HEK293 (cell line): ENCODE measurements around the gene DNMT1.

Source experiments
- CTCF ChIA-PET: fragments of 350-600 bp; formaldehyde crosslinking; extraction: SDS; loops from one replicate; lab custom pipeline; 2021; ENCODE audit warnings: antibody characterized with exemption; lab: Yijun Ruan, JAX
- POLR2A ChIA-PET: fragments of 300-600 bp; formaldehyde crosslinking; extraction: SDS; loops from one replicate; lab custom pipeline; 2020; ENCODE audit warnings: antibody characterized with exemption, inconsistent platforms; lab: Yijun Ruan, JAX
- H3K27ac ChIP-seq: fragments of 200-500 bp; sonication (Bioruptor generic); 2 replicates; pipeline ENCODE4 v1.5.1; 2014; ENCODE audit warnings: low read depth, low read length, control low read depth, inconsistent platforms; ENCODE audit errors: extremely low read depth
- H3K36me3 ChIP-seq, 2 experiments: fragments of 200-500 bp in 1 of 2; sonication (Bioruptor generic) in 1 of 2; 1 replicate in 1 of 2; 2 replicates in 1 of 2; pipeline ENCODE4 v1.5.1; 2014 to 2017; ENCODE audit warnings: inconsistent platforms in 2 of 2, low read length in 2 of 2; ENCODE audit not compliant: control insufficient read depth in 2 of 2, insufficient read depth in 1 of 2
- H3K4me1 ChIP-seq: fragments of 200-500 bp; sonication (Bioruptor generic); 2 replicates; pipeline ENCODE4 v1.5.1; 2014; ENCODE audit warnings: mild to moderate bottlenecking, low read length, inconsistent platforms; ENCODE audit not compliant: control insufficient read depth, insufficient read depth
- H3K4me3 ChIP-seq: 2 replicates; pipeline ENCODE4 v1.5.1; 2011; ENCODE audit warnings: low read depth, mild to moderate bottlenecking, control low read depth, low read length, moderate library complexity
- H3K9me3 ChIP-seq: fragments of 200-500 bp; sonication (Bioruptor generic); 2 replicates; pipeline ENCODE4 v1.5.1; 2014; ENCODE audit warnings: low read depth, low read length, inconsistent platforms; ENCODE audit not compliant: control insufficient read depth, insufficient read depth
- HIC1 ChIP-seq: fragments of 450-650 bp; formaldehyde crosslinking; IDR thresholded peaks from 2 replicates; pipeline ENCODE4 v1.5.1; 2016; ENCODE audit warnings: missing biosample characterization, missing genetic modification characterization
- KLF1 ChIP-seq: fragments of 450-650 bp; formaldehyde crosslinking; IDR thresholded peaks from 2 replicates; pipeline ENCODE4 v1.5.1; 2016; ENCODE audit warnings: missing biosample characterization, missing genetic modification characterization
- KLF16 ChIP-seq: fragments of 450-650 bp; formaldehyde crosslinking; IDR thresholded peaks from 2 replicates; pipeline ENCODE4 v1.5.1; 2017; ENCODE audit warnings: missing biosample characterization, missing genetic modification characterization
- MEIS1 ChIP-seq: sonication (generic); formaldehyde crosslinking; IDR thresholded peaks from 2 replicates; pipeline ENCODE4 v1.8.1; 2022; ENCODE audit warnings: missing genetic modification reagents, mild to moderate bottlenecking, borderline replicate concordance
- ZBTB48 ChIP-seq: fragments of 450-650 bp; formaldehyde crosslinking; IDR thresholded peaks from 2 replicates; pipeline ENCODE4 v1.5.1; 2016; ENCODE audit warnings: missing biosample characterization, missing genetic modification characterization
- ZBTB6 ChIP-seq: fragments of 450-650 bp; formaldehyde crosslinking; IDR thresholded peaks from 2 replicates; pipeline ENCODE4 v1.5.1; 2017; ENCODE audit warnings: missing biosample characterization, missing genetic modification characterization
- ZFHX2 ChIP-seq: fragments of 450-650 bp; formaldehyde crosslinking; conservative IDR thresholded peaks from 2 replicates; pipeline ENCODE4 v1.5.1; 2016; ENCODE audit warnings: missing biosample characterization, missing genetic modification characterization
- ZNF10 ChIP-seq: fragments of 450-650 bp; formaldehyde crosslinking; IDR thresholded peaks from 2 replicates; pipeline ENCODE4 v1.5.1; 2017; ENCODE audit warnings: missing biosample characterization, missing genetic modification characterization
- ZNF112 ChIP-seq: fragments of 450-650 bp; formaldehyde crosslinking; IDR thresholded peaks from 2 replicates; pipeline ENCODE4 v1.5.0; 2017; ENCODE audit warnings: missing biosample characterization, missing genetic modification characterization
- ZNF140 ChIP-seq: fragments of 450-650 bp; formaldehyde crosslinking; IDR thresholded peaks from 2 replicates; pipeline ENCODE4 v1.5.1; 2016; ENCODE audit warnings: missing biosample characterization, missing genetic modification characterization
- ZNF350 ChIP-seq: fragments of 450-650 bp; formaldehyde crosslinking; IDR thresholded peaks from 2 replicates; pipeline ENCODE4 v1.5.0; 2017; ENCODE audit warnings: missing biosample characterization, mild to moderate bottlenecking, missing genetic modification characterization
- ZNF354C ChIP-seq: fragments of 450-650 bp; formaldehyde crosslinking; IDR thresholded peaks from 2 replicates; pipeline ENCODE4 v1.5.1; 2016; ENCODE audit warnings: missing biosample characterization, missing genetic modification characterization, low read depth, borderline replicate concordance
- ZNF394 ChIP-seq: fragments of 450-650 bp; formaldehyde crosslinking; IDR thresholded peaks from 2 replicates; pipeline ENCODE4 v1.5.1; 2016; ENCODE audit warnings: missing biosample characterization, missing genetic modification characterization, mild to moderate bottlenecking, moderate library complexity, borderline replicate concordance
- ZNF514 ChIP-seq: fragments of 450-650 bp; formaldehyde crosslinking; IDR thresholded peaks from 2 replicates; pipeline ENCODE4 v1.5.1; 2016; ENCODE audit warnings: missing biosample characterization, missing genetic modification characterization
- ZNF747 ChIP-seq: fragments of 450-650 bp; formaldehyde crosslinking; IDR thresholded peaks from 2 replicates; pipeline ENCODE4 v1.5.1; 2016; ENCODE audit warnings: missing biosample characterization, missing genetic modification characterization
- ZNF830 ChIP-seq: fragments of 450-650 bp; IDR thresholded peaks from 2 replicates; pipeline ENCODE4 v1.5.0; 2018; ENCODE audit warnings: missing biosample characterization, missing genetic modification characterization, low read depth, mild to moderate bottlenecking, moderate library complexity
- ZNF843 ChIP-seq: fragments of 450-650 bp; formaldehyde crosslinking; IDR thresholded peaks from 2 replicates; pipeline ENCODE4 v1.5.1; 2016; ENCODE audit warnings: missing biosample characterization, missing genetic modification characterization
- ZSCAN16 ChIP-seq: fragments of 450-650 bp; formaldehyde crosslinking; IDR thresholded peaks from 2 replicates; pipeline ENCODE4 v1.5.1; 2016; ENCODE audit warnings: missing biosample characterization, missing genetic modification characterization
- TF ChIP-seq, protein P1 (sequence below): fragments of 450-650 bp; IDR thresholded peaks from 2 replicates; pipeline ENCODE4 v1.5.1; 2018; ENCODE audit warnings: missing biosample characterization, mild to moderate bottlenecking, missing genetic modification characterization
- TF ChIP-seq, protein P2 (sequence below): fragments of 450-650 bp; formaldehyde crosslinking; IDR thresholded peaks from 2 replicates; pipeline ENCODE4 v1.5.1; 2017; ENCODE audit warnings: missing biosample characterization, missing genetic modification characterization
- TF ChIP-seq, protein P3 (sequence below): IDR thresholded peaks from 2 replicates; pipeline ENCODE4 v1.6.1; 2011; ENCODE audit warnings: mild to moderate bottlenecking, low read depth, low read length, borderline replicate concordance
- TF ChIP-seq, protein P4 (sequence below): fragments of 450-650 bp; formaldehyde crosslinking; optimal IDR thresholded peaks from 2 replicates; pipeline ENCODE3; 2016; ENCODE audit warnings: missing biosample characterization, mild to moderate bottlenecking, missing genetic modification characterization

DNMT1 gene

DNA sequence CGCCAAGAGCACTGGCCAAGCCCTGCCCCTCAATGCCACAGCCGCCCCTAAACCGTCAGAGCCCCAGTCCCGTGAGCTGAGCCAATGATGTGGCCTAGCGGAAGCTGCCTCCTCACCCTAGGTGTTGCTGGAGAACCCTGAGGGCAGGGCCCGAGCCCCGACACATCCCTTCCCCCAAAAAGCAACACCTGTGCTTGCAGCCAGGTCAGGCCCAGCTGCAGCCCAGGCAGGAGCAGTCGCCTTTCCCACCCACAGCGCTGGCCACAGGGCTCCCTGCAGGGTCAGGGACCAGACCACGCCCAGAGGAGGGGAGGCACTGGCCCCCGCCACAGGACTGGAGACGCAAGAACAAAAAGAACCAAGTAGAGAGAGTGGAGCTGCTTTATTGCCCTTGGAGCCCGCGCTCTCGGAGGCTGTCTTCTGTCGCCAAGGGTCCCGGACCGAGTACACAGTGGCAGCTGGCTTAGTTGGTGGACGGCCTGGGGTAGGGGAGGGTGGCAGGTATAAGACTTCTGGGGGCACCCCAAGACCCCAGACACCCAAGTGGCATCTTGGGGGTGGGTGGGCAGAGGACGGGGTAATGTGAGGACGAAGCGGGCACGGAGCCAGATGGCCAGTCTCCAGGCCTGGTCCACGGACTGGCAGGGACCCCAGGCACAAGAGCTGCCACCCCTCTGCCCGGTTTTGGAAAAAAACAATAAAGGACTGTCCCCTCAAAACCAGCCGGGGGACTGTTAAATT lies 79.9 kb downstream of the DNMT1 start (continued):
- peak; percentile 57 for TF ChIP-seq ZBTB48 (tag by site-specific recombination)
- TF ChIP-seq KLF16 (tag by site-specific recombination) = 0 out of 2 replicates have a peak, but pooled peaks have one; percentile 29
- TF ChIP-seq ZNF140 (tag by site-specific recombination) = no peak
- TF ChIP-seq, protein P1, sequence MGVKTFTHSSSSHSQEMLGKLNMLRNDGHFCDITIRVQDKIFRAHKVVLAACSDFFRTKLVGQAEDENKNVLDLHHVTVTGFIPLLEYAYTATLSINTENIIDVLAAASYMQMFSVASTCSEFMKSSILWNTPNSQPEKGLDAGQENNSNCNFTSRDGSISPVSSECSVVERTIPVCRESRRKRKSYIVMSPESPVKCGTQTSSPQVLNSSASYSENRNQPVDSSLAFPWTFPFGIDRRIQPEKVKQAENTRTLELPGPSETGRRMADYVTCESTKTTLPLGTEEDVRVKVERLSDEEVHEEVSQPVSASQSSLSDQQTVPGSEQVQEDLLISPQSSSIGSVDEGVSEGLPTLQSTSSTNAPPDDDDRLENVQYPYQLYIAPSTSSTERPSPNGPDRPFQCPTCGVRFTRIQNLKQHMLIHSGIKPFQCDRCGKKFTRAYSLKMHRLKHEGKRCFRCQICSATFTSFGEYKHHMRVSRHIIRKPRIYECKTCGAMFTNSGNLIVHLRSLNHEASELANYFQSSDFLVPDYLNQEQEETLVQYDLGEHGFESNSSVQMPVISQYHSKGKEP (tag by site-specific recombination) = peak; percentile 4; the same call in 1 of the 2 replicates
- TF ChIP-seq ZNF394 = no peak
- 0 out of 2 replicates have a peak, but pooled peaks have one; percentile 11 for TF ChIP-seq ZNF843 (tag by site-specific recombination)
- no peak for TF ChIP-seq ZSCAN16 (tag by site-specific recombination)
- no peak for TF ChIP-seq ZNF830 (tag by site-specific recombination)
- TF ChIP-seq ZNF10 (tag by site-specific recombination) = no peak
- no peak for TF ChIP-seq ZNF514 (tag by site-specific recombination)
- TF ChIP-seq, protein P2, sequence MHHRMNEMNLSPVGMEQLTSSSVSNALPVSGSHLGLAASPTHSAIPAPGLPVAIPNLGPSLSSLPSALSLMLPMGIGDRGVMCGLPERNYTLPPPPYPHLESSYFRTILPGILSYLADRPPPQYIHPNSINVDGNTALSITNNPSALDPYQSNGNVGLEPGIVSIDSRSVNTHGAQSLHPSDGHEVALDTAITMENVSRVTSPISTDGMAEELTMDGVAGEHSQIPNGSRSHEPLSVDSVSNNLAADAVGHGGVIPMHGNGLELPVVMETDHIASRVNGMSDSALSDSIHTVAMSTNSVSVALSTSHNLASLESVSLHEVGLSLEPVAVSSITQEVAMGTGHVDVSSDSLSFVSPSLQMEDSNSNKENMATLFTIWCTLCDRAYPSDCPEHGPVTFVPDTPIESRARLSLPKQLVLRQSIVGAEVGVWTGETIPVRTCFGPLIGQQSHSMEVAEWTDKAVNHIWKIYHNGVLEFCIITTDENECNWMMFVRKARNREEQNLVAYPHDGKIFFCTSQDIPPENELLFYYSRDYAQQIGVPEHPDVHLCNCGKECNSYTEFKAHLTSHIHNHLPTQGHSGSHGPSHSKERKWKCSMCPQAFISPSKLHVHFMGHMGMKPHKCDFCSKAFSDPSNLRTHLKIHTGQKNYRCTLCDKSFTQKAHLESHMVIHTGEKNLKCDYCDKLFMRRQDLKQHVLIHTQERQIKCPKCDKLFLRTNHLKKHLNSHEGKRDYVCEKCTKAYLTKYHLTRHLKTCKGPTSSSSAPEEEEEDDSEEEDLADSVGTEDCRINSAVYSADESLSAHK (tag by site-specific recombination) = no peak
- no peak for TF ChIP-seq MEIS1 (CRISPR knock-in tag)
- TF ChIP-seq, protein P3, sequence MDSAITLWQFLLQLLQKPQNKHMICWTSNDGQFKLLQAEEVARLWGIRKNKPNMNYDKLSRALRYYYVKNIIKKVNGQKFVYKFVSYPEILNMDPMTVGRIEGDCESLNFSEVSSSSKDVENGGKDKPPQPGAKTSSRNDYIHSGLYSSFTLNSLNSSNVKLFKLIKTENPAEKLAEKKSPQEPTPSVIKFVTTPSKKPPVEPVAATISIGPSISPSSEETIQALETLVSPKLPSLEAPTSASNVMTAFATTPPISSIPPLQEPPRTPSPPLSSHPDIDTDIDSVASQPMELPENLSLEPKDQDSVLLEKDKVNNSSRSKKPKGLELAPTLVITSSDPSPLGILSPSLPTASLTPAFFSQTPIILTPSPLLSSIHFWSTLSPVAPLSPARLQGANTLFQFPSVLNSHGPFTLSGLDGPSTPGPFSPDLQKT = no peak
- TF ChIP-seq ZNF350 (tag by site-specific recombination) = no peak

GRCh38 chr19:10113964-10114650 lies 80.6 kb downstream of the DNMT1 start:
- Histone ChIP-seq H3K4me1 (no peaks in the 10 kb centered on the region), H3K9me3 (no peaks in the 10 kb centered on the region), H3K36me3 (peaks cover 14 to 88% of the 10 kb centered on the region in 2 experiments), H3K4me3 (no peak overlapping the region), H3K27ac (no peak overlapping the region)
- POLR2A ChIA-PET = interaction anchor here (0.6 to 3.7 kb wide), 5 partner anchors 8 to 48 kb away, joined by 4 to 25 read pairs (median 5); partner anchors contain the start of genes ANGPTL6 and PPAN
- CTCF ChIA-PET = interaction anchor here (1.0 to 2.0 kb wide), 5 partner anchors 11 to 183 kb away, joined by 3 to 27 read pairs (median 4); no protein-coding TSS in a partner anchor
- TF ChIP-seq KLF1 (tag by site-specific recombination) = no peak
- TF ChIP-seq ZNF354C (tag by site-specific recombination) = no peak
- no peak for TF ChIP-seq ZNF747 (tag by site-specific recombination)
- TF ChIP-seq ZFHX2 (tag by site-specific recombination) = no peak; the same call in 1 of the 2 replicates
- TF ChIP-seq, protein P1 (tag by site-specific recombination) = 0 out of 2 replicates have a peak, but pooled peaks have one; percentile 22
- TF ChIP-seq HIC1 (tag by site-specific recombination) = peak; percentile 60
- no peak for TF ChIP-seq ZNF112 (tag by site-specific recombination)
- peak; percentile 79; the same call in 1 of the 2 replicates for TF ChIP-seq ZBTB6 (tag by site-specific recombination)
- TF ChIP-seq, protein P4, sequence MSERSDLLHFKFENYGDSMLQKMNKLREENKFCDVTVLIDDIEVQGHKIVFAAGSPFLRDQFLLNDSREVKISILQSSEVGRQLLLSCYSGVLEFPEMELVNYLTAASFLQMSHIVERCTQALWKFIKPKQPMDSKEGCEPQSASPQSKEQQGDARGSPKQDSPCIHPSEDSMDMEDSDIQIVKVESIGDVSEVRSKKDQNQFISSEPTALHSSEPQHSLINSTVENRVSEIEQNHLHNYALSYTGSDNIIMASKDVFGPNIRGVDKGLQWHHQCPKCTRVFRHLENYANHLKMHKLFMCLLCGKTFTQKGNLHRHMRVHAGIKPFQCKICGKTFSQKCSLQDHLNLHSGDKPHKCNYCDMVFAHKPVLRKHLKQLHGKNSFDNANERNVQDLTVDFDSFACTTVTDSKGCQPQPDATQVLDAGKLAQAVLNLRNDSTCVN = no peak
